Stomach smooth muscle (tissue), 2 donors: ENCODE results near the gene HAT1.

Experiments
- H3K27ac ChIP-seq: one replicate; pipeline ENCODE4 v1.7.0; 2013; ENCODE audit warnings: mild to moderate bottlenecking, low read length, inconsistent platforms
- H3K27me3 ChIP-seq, 2 donors: one replicate each; pipeline ENCODE4 v1.7.0; 2013; ENCODE audit warnings: low read length in 2 of 2; ENCODE audit not compliant: insufficient read depth in 2 of 2, control insufficient read depth in 1 of 2
- H3K36me3 ChIP-seq, 2 donors: one replicate each; pipeline ENCODE4 v1.7.0; 2013; ENCODE audit warnings: low read length in 2 of 2; ENCODE audit not compliant: control insufficient read depth in 2 of 2, insufficient read depth in 2 of 2
- H3K4me1 ChIP-seq: one replicate; pipeline ENCODE4 v1.7.0; 2013; ENCODE audit warnings: low read length; ENCODE audit not compliant: control insufficient read depth, insufficient read depth
- H3K4me3 ChIP-seq, 2 donors: one replicate each; pipeline ENCODE4 v1.7.0; 2013; ENCODE audit warnings: low read length in 2 of 2
- H3K9ac ChIP-seq, 2 donors: one replicate each; pipeline ENCODE4 v1.7.0; 2013; ENCODE audit warnings: low read length in 2 of 2, mild to moderate bottlenecking in 1 of 2
- H3K9me3 ChIP-seq, 2 donors: one replicate each; pipeline ENCODE4 v1.7.0; 2013; ENCODE audit warnings: low read length in 2 of 2; ENCODE audit not compliant: control insufficient read depth in 2 of 2
- donor health status: healthy.
- donor health status: Pancreatic carcinoma.

The HAT1 gene

DNA sequence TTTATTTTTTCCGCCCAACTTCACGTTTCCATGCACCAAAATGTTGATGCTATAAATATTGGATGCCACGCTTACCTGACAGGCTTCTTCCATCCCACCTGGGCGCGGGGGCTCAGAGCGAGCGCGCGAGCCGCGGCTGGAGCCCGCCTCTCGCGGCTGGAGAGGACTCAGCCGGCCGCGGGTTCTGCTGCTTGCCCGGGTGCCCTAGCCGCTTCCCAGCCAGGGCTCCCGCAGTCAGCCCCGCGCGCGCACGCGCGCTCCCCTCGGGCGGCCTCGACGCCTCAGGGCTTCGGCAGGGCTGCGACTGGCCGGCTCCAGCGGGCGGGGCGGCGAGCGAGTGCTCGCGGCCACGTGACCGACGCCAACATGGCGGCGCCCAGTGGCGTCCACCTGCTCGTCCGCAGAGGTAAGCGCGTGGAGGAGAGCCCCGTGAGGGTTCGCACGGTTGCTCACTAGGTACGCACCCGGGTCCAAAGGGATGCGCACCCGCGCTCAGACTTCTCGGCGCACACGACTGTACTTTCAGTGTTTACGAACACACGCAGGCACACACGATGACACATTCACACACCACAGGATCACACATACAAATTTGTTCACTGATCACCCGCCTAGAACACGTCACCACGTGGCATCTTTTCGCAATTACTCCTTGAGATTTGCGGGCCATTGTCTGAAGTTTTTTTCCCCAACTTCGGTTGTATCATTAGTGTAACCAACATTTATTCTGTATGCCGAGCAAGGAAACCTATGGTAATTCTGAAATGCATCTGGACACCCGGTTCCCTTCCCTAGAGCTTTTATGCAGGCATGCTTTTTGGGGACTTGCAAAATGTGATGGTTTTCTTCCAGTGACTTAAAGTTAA is 77.6 kb downstream of the HAT1 start, which contains the start of gene METAP1D:
Gene METAP1D (plus strand): TSS at position 350 of the 866 bp plus-strand sequence. CDS start 17 bp downstream, at position 367.
- H3K36me3 ChIP-seq = no peaks in the 10 kb centered on the region
- H3K4me1 ChIP-seq = peaks cover 5% of the 10 kb centered on the region
- peak within 1 kb of the TSS; percentile 99 to 100 for H3K4me3 ChIP-seq
- no peaks in the 10 kb centered on the region for H3K9me3 ChIP-seq
- peaks cover 0 to 3% of the 10 kb centered on the region in 2 donors for H3K27me3 ChIP-seq
- H3K9ac ChIP-seq = peak within 1 kb of the TSS; percentile 64 to 78
- peak within 1 kb of the TSS; percentile 49 for H3K27ac ChIP-seq

DNA sequence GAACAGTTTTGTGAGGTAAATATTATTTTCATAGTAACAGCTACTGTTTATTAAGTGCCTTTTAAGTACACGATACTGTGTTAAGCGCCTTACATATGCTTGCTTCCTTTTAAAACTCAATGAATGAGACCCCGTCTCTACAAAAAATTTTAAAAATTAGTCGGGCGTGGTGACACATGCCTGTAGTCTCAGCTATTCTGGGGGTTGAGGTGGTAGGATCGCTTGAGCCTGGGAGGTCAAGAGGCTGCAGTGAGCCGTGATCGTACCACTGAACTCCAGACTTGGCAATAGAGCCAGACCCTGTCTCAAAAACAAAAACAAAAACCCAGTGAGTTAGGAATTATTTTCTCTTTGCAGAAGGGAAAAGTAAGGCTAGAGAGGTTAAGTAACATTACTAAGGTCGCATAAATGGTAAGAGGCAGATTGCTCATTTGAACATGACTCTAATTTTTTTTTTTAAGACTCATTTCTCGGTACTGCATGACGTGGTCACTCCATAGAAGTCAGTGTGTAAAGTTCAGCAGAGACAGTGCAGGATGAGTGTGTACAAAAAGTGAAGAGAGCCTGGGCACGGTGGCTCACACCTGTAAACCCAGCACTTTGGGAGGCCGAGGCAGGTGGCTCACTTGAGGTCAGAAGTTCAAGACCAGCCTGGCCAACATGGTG is 78.6 kb downstream of the HAT1 start:
- peaks cover 0 to 2% of the 10 kb centered on the region in 2 donors for H3K27me3 ChIP-seq
- no peak overlapping the region for H3K9ac ChIP-seq
- peak overlapping the region; percentile 99 to 100 for H3K4me3 ChIP-seq

DNA sequence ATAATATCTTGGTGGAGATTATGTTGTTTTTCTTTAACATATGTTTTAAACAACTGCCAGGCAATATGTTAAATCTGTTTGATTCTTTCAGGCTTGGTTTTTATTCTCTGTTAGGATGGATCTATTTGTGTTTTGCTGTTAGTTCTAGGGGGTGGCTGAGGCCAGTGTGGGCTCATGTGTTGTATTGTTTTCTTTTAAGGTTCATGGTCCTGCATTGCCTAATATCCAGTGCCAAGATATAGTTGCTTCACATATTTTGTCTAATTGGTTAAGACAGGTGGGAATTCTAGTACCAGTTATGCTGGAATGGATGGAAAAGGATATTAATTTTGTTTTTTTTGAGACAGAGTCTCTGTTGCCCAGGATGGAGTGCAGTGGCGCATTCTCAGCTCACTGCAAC is 85.1 kb downstream of the HAT1 start:
- Histone ChIP-seq H3K9me3 (no peaks in the 10 kb centered on the region), H3K27ac (no peak overlapping the region), H3K9ac (no peak overlapping the region), H3K27me3 (no peaks in the 10 kb centered on the region), H3K4me3 (no peak overlapping the region), H3K4me1 (no peaks in the 10 kb centered on the region), H3K36me3 (no peaks in the 10 kb centered on the region)

More for the DNA sequence above, 78.6 kb downstream of the HAT1 start:
- H3K36me3 ChIP-seq = no peaks in the 10 kb centered on the region
- no peak overlapping the region for H3K27ac ChIP-seq
- peaks cover 5% of the 10 kb centered on the region for H3K4me1 ChIP-seq
- no peaks in the 10 kb centered on the region for H3K9me3 ChIP-seq

DNA sequence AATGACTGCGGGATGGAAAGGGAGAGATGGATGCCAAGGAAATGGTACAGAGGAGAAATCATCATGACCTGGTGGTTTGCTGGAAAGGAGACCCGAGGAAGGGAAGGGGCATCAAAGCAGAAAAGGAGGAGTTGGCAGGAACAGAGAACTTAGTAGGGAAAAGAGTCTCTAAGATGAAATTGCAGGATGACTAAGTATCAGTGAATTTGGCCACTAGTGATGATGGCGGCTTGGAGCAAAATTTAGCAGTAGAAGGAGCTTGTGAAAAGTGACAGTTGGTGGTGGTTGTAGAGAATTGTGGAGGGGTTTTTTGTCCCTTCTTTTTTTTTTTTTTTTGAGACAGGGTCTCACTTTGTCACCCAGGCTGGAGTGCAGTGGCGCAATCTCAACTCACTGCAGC is 87.6 kb downstream of the HAT1 start:
- Histone ChIP-seq H3K27ac (no peak overlapping the region), H3K36me3 (no peaks in the 10 kb centered on the region), H3K9me3 (no peaks in the 10 kb centered on the region), H3K4me1 (no peaks in the 10 kb centered on the region), H3K27me3 (no peaks in the 10 kb centered on the region), H3K9ac (no peak overlapping the region), H3K4me3 (no peak overlapping the region)

DNA sequence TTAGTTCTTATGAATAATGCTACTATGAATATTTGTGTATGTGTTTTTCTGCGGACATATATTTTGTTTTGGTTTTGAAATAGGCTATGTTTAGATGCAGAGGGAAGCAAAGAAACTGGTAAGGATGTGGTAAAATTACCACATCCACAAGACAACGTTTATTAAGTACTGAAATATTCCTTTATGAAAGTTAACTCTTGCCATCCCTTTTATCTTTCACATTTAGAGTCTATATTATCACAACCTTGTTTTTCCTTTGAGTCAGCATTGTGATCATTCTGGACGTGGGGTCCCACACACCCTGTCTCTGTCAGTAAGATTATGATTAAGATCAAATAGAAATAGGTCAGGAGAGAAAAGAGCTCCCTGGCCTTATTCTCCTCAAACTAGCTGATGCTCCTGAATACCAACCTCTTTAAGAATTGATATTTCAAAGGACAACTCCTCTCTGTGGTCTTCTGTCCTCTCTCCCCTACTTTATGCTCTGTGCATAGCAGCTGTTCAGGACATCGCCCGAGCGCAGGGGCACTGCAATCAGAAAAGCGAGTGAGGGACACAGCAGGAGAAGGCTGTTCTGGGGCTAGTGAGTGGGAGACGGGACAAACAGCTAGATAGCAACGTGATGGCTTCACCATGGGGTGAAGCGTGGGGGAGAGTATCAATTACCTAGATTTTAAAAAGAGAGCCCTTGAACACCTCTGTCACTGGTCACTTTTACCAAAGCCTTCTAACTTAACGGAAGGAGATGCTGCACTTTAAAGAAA is 89.7 kb downstream of the HAT1 start:
- Histone ChIP-seq H3K9me3 (no peaks in the 10 kb centered on the region), H3K27ac (no peak overlapping the region), H3K27me3 (no peaks in the 10 kb centered on the region), H3K9ac (no peak overlapping the region), H3K4me3 (no peak overlapping the region), H3K36me3 (no peaks in the 10 kb centered on the region), H3K4me1 (no peaks in the 10 kb centered on the region)

DNA sequence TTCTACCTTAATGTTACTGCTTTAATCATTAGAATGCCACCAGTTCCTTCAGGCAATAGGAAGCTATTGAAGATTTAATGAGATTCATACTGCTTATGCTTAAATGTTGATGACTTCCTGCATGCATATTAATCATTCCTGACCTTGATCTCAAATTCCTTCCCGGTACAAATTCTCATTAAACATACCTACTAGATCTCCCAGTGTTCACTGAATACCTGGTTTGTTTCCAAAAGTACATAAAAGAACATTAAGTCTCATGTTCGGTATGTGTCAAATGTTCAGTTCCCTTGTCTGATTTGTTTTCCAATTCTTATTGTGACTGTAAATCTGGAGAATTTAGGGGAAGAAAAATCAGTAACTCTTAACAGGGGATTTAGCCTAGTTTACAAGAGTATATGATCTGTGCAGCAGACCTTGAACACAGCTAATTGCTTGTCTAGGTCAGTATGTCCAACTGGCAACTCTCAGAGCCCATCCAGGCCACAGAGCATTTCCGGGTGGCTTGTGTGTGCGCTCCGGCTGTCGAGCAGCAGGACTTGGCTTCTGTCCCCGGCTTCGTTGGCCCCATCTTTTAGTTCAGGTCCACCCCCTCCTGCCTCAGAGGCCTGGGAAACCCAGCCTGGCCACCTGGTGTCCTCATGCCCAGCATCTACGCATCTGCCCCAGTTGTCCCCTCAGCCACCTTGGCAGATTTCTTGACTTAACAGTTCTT is 90.6 kb downstream of the HAT1 start:
- Histone ChIP-seq H3K4me3 (no peak overlapping the region), H3K27ac (no peak overlapping the region), H3K36me3 (no peaks in the 10 kb centered on the region), H3K9ac (no peak overlapping the region), H3K4me1 (no peaks in the 10 kb centered on the region), H3K9me3 (no peaks in the 10 kb centered on the region), H3K27me3 (no peaks in the 10 kb centered on the region)

DNA sequence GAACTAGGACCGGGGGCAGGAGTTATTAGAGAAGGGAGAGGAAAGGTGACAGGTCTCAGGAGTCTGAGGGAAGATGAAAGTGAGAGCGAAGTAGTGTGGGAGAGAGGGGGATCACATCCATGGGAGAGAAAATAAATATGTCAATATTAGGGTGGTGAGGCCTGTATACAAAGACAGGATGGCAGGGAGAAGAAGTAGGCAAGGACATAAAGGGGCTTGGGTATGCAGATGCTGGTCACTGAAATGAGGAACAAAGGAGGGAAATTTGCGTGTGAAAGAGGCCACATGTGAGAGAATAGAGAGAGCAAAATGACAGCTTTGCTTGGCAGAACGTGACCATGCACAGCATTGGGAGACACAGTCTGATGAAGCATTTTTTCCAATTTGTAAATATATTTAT is 91.1 kb downstream of the HAT1 start:
- H3K27ac ChIP-seq = no peak overlapping the region
- no peaks in the 10 kb centered on the region for H3K4me1 ChIP-seq
- no peaks in the 10 kb centered on the region for H3K9me3 ChIP-seq
- H3K27me3 ChIP-seq = no peaks in the 10 kb centered on the region
- no peaks in the 10 kb centered on the region for H3K36me3 ChIP-seq
- H3K9ac ChIP-seq = no peak overlapping the region
- no peak overlapping the region for H3K4me3 ChIP-seq

DNA sequence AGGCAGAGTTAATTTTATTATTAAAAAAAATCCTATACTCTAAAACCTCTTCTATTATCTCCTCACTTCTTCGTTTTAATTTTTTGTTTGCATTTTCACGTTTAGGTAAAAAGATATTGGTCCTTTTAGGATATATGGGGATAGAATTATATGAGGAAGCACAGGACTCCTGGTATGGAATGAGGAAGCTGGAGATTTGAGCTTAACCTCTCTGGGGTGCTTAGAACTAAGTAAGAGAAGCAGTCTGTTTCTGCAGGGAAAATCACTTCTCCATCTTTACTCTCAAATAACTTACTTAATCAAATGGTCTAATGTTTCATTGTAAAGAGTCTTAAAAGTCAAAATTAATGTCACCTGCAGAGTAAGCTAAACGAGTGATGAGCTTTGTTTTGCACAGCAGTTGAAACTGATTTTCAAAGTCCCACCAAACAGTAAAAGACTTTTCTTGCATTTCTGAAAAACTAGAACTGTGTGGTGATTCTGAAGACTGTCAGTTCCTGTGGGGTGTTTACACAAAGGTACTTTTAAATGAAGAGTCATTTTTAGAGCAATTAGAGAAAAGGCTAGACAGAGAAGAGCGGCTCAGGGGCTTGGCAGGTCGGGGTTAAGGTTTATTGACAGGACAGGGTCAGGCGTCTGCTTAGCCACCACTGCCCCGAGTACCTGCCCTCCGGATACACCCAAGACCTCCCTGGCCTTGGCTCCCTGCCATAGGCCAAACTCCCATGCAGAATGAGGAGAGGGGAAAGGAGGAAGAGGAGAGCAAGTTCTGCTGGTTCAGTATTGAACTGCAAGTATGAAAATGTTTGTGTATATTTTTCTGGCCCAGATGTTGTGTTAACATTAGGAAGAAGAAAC is 99.0 kb downstream of the HAT1 start:
- Histone ChIP-seq H3K9ac (no peak overlapping the region), H3K36me3 (no peaks in the 10 kb centered on the region), H3K27ac (no peak overlapping the region), H3K4me1 (no peaks in the 10 kb centered on the region), H3K4me3 (no peak overlapping the region), H3K9me3 (no peaks in the 10 kb centered on the region), H3K27me3 (no peaks in the 10 kb centered on the region)

DNA sequence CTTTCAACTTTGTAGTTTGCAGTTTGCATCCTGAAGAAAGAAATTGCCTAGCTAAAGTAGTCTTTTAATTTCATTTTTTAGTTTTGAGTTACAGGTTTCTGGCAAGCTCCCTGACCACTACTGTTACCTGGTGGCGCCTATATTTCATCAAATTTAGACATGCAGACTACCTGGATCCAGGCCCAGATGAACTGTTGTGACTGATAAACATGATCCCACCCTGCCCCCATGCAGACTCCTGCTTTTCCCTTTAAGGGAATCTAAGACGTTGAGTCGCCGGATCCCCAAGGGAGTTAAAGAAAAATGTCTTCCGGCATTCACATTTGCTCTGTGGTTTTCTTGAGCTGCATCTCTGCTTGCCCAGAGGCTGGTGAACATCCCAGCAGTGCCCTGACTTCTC is 99.7 kb downstream of the HAT1 start:
- no peak overlapping the region for H3K9ac ChIP-seq
- H3K36me3 ChIP-seq = no peaks in the 10 kb centered on the region
- no peak overlapping the region for H3K27ac ChIP-seq
- H3K27me3 ChIP-seq = no peaks in the 10 kb centered on the region
- H3K4me3 ChIP-seq = no peak overlapping the region
- no peaks in the 10 kb centered on the region for H3K4me1 ChIP-seq
- no peaks in the 10 kb centered on the region for H3K9me3 ChIP-seq
